Spleen (tissue), 11 donors: Measurements from ENCODE around the gene DGKB. TPM values are rescaled to one million over a fixed set of nuclear protein-coding genes. Genes with fewer than 3 reads are reported as not detected.

Source experiments
- DNase-seq: peaks from one replicate; pipeline ENCODE4 v3.0.0-alpha.2; 2020
- H3K27ac ChIP-seq, 8 donors: fragments of 200-600 bp; sonication (generic) in 7 of 8; 1 replicate in 4 of 8; 2 replicates in 4 of 8; pipeline versions ENCODE4 v1.5.0 to v1.8.0; 2016 to 2021; ENCODE audit warnings: inconsistent platforms in 4 of 8, mild to moderate bottlenecking in 4 of 8, moderate library complexity in 1 of 8
- H3K27me3 ChIP-seq, 7 donors: fragments of 200-600 bp; sonication (generic) in 6 of 7; replicated peaks in 1 of 7; 1 replicate in 4 of 7; 2 replicates in 3 of 7; pipeline versions ENCODE4 v1.5.0 to v1.8.0; 2016 to 2021; ENCODE audit warnings: inconsistent platforms in 3 of 7, mild to moderate bottlenecking in 1 of 7
- H3K36me3 ChIP-seq, 6 donors: fragments of 200-600 bp; sonication (generic) in 5 of 6; 1 replicate in 4 of 6; 2 replicates in 2 of 6; pipeline versions ENCODE4 v1.5.0 to v1.8.0; 2016 to 2021; ENCODE audit warnings: inconsistent platforms in 2 of 6
- H3K4me1 ChIP-seq, 6 donors: fragments of 200-600 bp; sonication (generic) in 5 of 6; 1 replicate in 3 of 6; 2 replicates in 3 of 6; pipeline versions ENCODE4 v1.5.0 to v1.8.0; 2016 to 2021; ENCODE audit warnings: inconsistent platforms in 3 of 6
- H3K4me3 ChIP-seq, 8 donors: fragments of 200-600 bp; sonication (generic) in 7 of 8; 1 replicate in 4 of 8; 2 replicates in 4 of 8; pipeline versions ENCODE4 v1.5.0 to v1.8.0; 2016 to 2021; ENCODE audit warnings: inconsistent platforms in 4 of 8, mild to moderate bottlenecking in 4 of 8, moderate library complexity in 2 of 8
- H3K9me3 ChIP-seq, 8 donors: fragments of 200-600 bp; sonication (generic) in 7 of 8; 1 replicate in 4 of 8; 2 replicates in 4 of 8; pipeline versions ENCODE4 v1.5.0 to v1.8.0; 2016 to 2021; ENCODE audit warnings: inconsistent platforms in 4 of 8
- CTCF ChIP-seq, 11 experiments: fragments of 200-600 bp in 7 of 11; fragments of 450-650 bp in 4 of 11; sonication (generic) in 4 of 11; IDR thresholded peaks in 8 of 11; conservative IDR thresholded peaks in 3 of 11; 1 replicate in 7 of 11; 2 replicates in 4 of 11; pipeline versions ENCODE4 v1.4.0 to v1.8.0; 2016 to 2021; ENCODE audit warnings: antibody characterized with exemption in 11 of 11, inconsistent platforms in 4 of 11, mild to moderate bottlenecking in 1 of 11
- POLR2A ChIP-seq, 3 donors: fragments of 450-650 bp; IDR thresholded peaks; one replicate each; pipeline ENCODE4 v1.5.1; 2017; ENCODE audit warnings: antibody characterized with exemption in 3 of 3, mild to moderate bottlenecking in 1 of 3
- POLR2AphosphoS5 ChIP-seq, 3 donors: sonication (generic); formaldehyde crosslinking; IDR thresholded peaks; one replicate each; pipeline ENCODE4 v1.5.1; 2017; ENCODE audit warnings: antibody characterized with exemption in 3 of 3
- WGBS, 5 donors: extraction: QIAGEN DNeasy Blood & Tissue Kit in 3 of 5; methylation state at CpG; one replicate each; pipeline versions ENCODE4 v1.1.5 to v1.1.7; 2013 to 2018; 5-methylcytosine and 5-hydroxymethylcytosine counted together
- intact Hi-C: fragments of 100-400 bp; cut with DNase I; formaldehyde crosslinking; loops from one replicate; pipeline ENCODE4 v1.15.0; 2023; ENCODE audit warnings: low total_unique reads
- polyA plus RNA-seq, 3 donors: library from polyadenylated mRNA; stranded (reverse); fragments of 200-250 nt; gene quantifications; one replicate each; pipeline ENCODE4 v1.2.1, GENCODE V29; 2013
- total RNA-seq, 7 donors: library from RNA; depleted of rRNA in 3 of 7; stranded (reverse); fragments of >200 nt in 3 of 7; fragmentation: NEBNext Ultra II Directional in 4 of 7; extraction: Animal tissue kit (Norgen Biotek cat#: 25700) in 4 of 7; gene quantifications; one replicate each; pipeline versions ENCODE4 v1.1.0 to v1.2.1, GENCODE V29; 2016 to 2021
- donor health status: healthy with polysubstance abuse.
- donor health status: DM: no; HTN: no; CAD: no; lungs with moderate emphysema.
- donor health status: DM: no; HTN: no; CAD: no.
- donor health status: Bipolar disorder and iron deficiency.
- donor health status: healthy.
- donor health status: DM: no; HTN: no; CAD: no.
- donor health status: DM: yes; HTN: yes; CAD: no.

DGKB gene
- total and polyA plus RNA-seq, 10 donors, result 0.02 to 0.26 (median 0.03) TPM; not detected in 6

DNA sequence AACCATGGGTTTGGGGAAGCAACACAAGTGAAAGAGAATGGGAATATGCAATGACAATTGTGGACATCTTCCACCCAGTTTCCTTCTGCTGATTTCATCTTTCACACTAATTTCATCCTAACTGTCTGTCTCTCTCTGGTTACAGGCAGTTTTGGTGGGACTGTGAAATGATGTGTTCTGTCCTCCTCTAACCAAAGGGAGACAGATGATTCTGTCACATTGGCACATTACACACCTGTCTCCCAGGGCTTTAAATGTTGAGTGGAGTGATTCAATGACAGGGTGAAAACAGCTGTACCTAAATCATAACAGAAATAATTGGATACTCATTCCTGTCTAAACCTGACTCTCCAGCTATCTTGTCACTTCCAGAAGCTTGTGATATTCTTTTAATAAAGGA lies 60.0 kb downstream of the DGKB start:
- no peaks in the 10 kb centered on the region for H3K4me1 ChIP-seq
- no peaks in the 10 kb centered on the region for H3K27me3 ChIP-seq
- no peak for DNase-seq
- no peaks in the 10 kb centered on the region for H3K36me3 ChIP-seq
- H3K27ac ChIP-seq, result no peak overlapping the region
- TF ChIP-seq POLR2AphosphoS5 (IDR thresholded peaks at IDR 0.05) (no peak), POLR2A (IDR thresholded peaks at IDR 0.05) (no peak), CTCF (IDR thresholded peaks at IDR 0.05 in 8 of 11, conservative IDR thresholded peaks at IDR 0.05 in 3 of 11) (no peak)
- peaks cover 0 to 3% (median 0%) of the 10 kb centered on the region in 8 donors for H3K9me3 ChIP-seq
- intact Hi-C loops, result no loop called here
- no peak overlapping the region for H3K4me3 ChIP-seq

GRCh38 chr7:14841869-14842268 lies 60.7 kb downstream of the DGKB start:
- peaks cover 0 to 3% (median 0%) of the 10 kb centered on the region in 8 donors for H3K9me3 ChIP-seq
- DNase-seq, result no peak
- TF ChIP-seq CTCF (IDR thresholded peaks at IDR 0.05 in 8 of 11, conservative IDR thresholded peaks at IDR 0.05 in 3 of 11) (no peak), POLR2AphosphoS5 (IDR thresholded peaks at IDR 0.05) (no peak), POLR2A (IDR thresholded peaks at IDR 0.05) (no peak)
- no peak overlapping the region for H3K4me3 ChIP-seq
- 85 to 95% (median 89%) methylated on average over 1 of the region's 1 CpG for WGBS, 5 donors
- H3K27ac ChIP-seq, result no peak overlapping the region
- H3K27me3 ChIP-seq, result no peaks in the 10 kb centered on the region
- H3K4me1 ChIP-seq, result no peaks in the 10 kb centered on the region
- H3K36me3 ChIP-seq, result no peaks in the 10 kb centered on the region
- intact Hi-C loops, result no loop called here

DNA sequence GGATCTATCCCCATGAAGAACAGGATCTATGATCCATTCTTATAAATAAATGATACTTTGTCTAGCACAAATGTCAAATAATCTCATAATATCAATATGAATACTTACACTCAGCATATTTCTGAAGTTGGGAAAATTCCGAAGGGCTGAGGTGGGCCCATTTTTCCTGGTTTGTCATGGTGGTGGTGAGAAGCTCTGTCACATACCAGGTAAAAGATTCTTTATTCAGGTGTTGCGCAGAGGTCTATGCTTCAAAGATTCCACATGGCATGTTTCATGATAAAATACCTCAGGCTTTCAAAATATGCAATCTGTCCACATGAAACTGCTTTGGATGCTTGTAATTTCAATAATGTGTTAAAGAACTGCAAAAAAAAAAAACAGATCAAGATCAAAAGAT lies 61.5 kb downstream of the DGKB start:
- 89 to 97% (median 95%) methylated on average over 2 of the region's 2 CpGs for WGBS, 5 donors
- DNase-seq, result no peak
- Histone ChIP-seq H3K36me3 (no peaks in the 10 kb centered on the region), H3K4me1 (no peaks in the 10 kb centered on the region), H3K9me3 (peaks cover 0 to 3% (median 0%) of the 10 kb centered on the region in 8 donors), H3K27me3 (no peaks in the 10 kb centered on the region), H3K27ac (no peak overlapping the region), H3K4me3 (no peak overlapping the region)
- TF ChIP-seq POLR2AphosphoS5 (IDR thresholded peaks at IDR 0.05), result no peak
- TF ChIP-seq POLR2A (IDR thresholded peaks at IDR 0.05), result no peak
- TF ChIP-seq CTCF (IDR thresholded peaks at IDR 0.05 in 8 of 11, conservative IDR thresholded peaks at IDR 0.05 in 3 of 11), result no peak
- intact Hi-C loops, result no loop called here

GRCh38 chr7:14839307-14839706 lies 63.2 kb downstream of the DGKB start:
- Histone ChIP-seq H3K9me3 (peaks cover 0 to 3% (median 0%) of the 10 kb centered on the region in 8 donors), H3K27me3 (no peaks in the 10 kb centered on the region), H3K36me3 (no peaks in the 10 kb centered on the region), H3K4me3 (no peak overlapping the region), H3K27ac (no peak overlapping the region), H3K4me1 (no peaks in the 10 kb centered on the region)
- WGBS, 5 donors, result 78 to 100% (median 83%) methylated on average over 1 of the region's 1 CpG
- intact Hi-C loops, result no loop called here
- TF ChIP-seq POLR2AphosphoS5 (IDR thresholded peaks at IDR 0.05), result no peak
- no peak for TF ChIP-seq POLR2A (IDR thresholded peaks at IDR 0.05)
- TF ChIP-seq CTCF (IDR thresholded peaks at IDR 0.05 in 8 of 11, conservative IDR thresholded peaks at IDR 0.05 in 3 of 11), result no peak
- no peak for DNase-seq
